SH-SY5Y (cell line): ENCODE results near the gene BPIFA1.

Source experiments
- GATA2 ChIP-seq: IDR thresholded peaks from 2 replicates; pipeline ENCODE4 v1.6.1; 2011; ENCODE audit warnings: mild to moderate bottlenecking, low read depth, low read length
- GATA3 ChIP-seq: IDR thresholded peaks from 2 replicates; pipeline ENCODE4 v1.6.1; 2011; ENCODE audit warnings: low read depth, mild to moderate bottlenecking, low read length, moderate library complexity

DNA sequence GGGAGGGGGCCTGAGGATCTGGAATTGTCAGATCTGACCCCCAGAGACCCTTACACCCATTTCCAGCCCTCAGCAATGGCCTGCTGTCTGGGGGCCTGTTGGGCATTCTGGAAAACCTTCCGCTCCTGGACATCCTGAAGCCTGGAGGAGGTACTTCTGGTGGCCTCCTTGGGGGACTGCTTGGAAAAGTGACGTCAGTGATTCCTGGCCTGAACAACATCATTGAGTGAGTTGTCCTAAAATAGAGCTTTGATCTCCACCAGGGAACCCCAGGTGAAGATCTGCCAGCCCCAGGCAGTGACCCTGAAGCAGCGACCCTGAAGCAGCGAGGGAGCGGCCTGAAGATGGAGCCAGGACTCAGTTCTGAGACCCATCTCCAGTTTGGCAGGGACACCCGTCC, 2.2 kb downstream of the BPIFA1 start:
- TF ChIP-seq GATA2: no peak
- no peak for TF ChIP-seq GATA3
